ENCODE measurements around the gene AHDC1.
A peak's percentile ranks its signal among the peaks of the same experiment; 100 is the strongest.

Gene AHDC1

GRCh38 chr1:27531959-27532685 lies 71.8 kb downstream of the AHDC1 start:
- DNase-seq (ENCODE audit: low read depth): no peak

GRCh38 chr1:27530192-27530591 lies 73.8 kb downstream of the AHDC1 start:
- no peak for DNase-seq (ENCODE audit: low read depth)

- no peak for DNase-seq (ENCODE audit: low read depth)
Observed at GRCh38 chr1:27529704-27530018, 74.3 kb downstream of the AHDC1 start.

DNA sequence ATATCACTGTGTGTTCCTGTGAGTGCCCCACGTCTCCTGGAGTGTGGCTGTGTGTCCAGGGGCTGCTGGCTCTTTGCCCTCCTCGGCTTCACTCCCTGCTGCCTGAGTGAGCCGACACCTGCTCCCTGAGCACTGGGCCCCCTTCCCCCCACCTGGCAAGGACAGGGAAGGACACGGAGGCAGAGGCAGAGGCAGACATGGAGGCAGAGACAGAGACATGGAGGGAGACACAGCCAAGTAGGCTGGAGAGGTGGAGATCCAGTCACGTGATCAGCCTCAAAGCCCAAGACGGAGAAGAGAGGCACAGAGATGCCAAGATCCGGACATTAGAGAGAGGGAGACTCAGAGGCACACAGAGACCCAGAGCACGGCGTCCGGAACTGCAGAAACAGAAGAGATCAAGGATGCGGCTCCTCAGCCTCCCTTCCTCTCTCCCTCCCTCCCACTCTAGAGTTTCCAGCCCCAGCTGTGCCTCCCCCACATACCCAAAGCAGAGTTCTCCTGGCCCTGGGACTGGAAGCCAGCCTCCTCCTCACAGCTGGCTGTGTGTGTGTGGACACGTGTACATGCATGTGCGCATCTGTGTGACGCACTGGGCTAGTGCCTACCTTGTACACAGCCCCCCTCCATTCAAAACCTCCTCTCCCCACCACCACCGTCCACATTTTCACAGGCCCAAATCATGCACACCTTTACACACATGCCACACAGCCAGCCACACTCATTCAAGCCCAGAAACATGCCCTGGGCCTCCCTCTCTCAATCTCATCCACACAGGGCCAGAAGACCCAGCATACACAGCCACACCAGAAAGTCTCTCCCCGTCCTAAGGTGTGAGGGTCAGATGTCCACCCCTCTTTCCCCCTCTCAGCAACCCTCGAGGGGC lies 74.9 kb downstream of the AHDC1 start:
- DNase-seq (ENCODE audit: low read depth): no peak

GRCh38 chr1:27527890-27528817 lies 75.8 kb downstream of the AHDC1 start:
- DNase-seq (ENCODE audit: low read depth): no peak

DNA sequence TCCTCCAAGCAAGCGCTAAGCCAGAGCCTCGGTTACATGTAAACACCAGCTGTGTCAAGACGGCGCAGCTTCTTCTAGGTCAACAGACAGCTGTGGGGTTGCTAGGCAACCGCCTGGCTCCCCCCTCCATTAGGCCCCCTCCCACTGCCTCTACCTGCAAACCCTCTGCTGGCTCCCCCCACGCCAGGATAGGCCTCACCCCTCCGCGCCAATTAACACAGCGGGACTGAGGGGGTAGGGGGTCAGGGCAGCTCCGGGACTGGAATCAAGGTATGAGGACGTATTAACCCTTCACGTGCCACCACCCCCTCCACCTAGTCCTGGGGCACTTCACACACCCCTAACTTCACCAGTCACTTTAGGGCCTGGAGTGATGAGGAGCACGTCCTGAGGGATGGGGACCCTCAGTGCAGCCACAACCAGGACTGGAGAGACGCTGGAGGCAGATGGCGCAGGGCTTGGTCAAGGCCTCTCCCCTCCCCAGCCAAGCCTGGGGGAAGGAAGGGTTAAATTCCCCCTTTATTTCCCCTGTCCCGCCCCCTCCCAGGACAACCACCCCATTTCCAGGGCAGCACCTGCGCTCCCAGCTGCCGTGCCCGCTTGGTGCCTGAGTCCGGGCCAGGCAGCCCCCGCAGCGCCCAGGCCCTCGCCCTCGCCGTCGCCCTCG lies 76.6 kb downstream of the AHDC1 start:
- DNase-seq (ENCODE audit: low read depth): no peak

- no peak for DNase-seq (ENCODE audit: low read depth)
Observed at GRCh38 chr1:27526569-27527222, 77.2 kb downstream of the AHDC1 start.

DNA sequence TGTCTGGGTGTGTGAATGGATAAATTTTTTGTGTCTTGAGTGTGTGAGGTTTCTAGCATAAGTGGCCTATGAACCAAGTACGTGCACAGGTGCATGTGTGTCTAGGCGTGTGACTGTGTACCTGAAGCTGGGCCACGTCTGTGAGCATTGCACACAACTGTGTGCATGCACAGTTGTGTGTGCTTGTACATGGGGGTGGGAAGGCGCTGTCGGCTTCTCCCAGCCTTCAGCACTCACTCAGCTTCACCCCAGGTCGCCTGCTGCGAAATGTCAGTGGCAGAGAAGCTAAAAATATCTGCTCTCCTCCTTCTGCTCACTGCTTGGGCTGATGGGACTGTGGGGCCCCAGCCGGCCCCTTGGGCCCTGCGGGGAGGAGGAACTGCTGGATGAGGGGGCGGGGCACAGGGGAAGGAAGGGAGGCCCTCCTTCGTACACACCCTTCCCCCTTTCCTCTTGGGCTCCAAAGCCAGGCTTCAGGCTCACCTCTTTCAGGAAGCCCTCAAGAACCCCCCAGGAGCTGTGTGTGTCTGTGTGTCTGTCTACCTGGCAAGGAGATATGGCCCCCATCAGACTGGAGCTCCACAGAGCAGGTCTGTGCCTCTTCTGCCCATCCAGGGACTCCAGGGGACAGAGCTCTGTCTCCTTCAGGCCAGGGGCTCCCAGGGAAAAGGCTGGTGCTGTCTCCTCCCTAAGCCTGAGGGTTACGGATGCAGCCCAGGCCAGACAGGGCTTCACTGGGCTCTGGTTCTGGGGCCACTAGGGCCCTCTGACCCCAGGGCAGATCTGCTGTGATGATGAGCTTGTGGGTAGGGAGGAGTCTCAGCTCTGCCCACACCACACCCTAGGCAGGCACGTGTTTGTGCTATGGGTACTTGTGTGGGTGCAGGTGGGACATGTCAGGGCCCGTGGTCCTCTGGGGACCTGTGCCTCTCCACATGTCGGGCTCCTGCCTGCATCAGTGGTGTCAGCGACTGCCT lies 78.4 kb downstream of the AHDC1 start:
- DNase-seq (ENCODE audit: low read depth): peak; percentile 91

DNA sequence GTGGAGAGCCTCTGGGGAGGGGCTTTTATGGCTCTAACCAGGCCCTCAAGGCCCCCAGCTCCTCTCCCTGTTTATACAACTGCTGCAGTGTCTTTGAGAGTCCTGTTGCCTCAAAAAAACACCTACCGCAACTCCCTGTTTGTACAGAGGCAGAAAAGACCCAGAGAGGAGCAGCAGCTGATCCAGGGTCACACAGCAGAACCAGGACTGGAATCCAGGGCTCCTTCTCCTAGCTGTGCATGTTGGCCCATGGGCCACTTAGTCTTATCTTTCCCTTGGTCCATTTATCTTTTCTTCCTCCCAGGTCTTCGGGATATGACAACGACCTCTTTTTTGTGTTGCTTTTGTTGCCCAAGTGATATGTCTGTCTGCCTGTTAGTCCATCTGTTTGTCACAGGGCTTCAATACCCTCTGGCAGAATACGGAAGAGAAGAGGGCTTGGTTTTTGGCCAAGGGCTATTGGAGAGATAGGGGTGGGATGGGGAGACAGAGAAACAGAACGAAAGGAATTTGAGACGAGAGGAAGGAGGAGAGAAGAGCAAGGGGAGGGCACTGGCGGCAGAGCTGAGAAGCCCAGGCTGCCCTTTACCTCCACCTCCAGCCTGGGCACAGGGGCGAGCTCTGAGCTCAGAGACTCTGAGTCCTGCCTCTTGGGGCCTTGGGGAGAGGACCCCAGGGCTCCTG lies 80.5 kb downstream of the AHDC1 start:
- no peak for DNase-seq (ENCODE audit: low read depth)

DNA sequence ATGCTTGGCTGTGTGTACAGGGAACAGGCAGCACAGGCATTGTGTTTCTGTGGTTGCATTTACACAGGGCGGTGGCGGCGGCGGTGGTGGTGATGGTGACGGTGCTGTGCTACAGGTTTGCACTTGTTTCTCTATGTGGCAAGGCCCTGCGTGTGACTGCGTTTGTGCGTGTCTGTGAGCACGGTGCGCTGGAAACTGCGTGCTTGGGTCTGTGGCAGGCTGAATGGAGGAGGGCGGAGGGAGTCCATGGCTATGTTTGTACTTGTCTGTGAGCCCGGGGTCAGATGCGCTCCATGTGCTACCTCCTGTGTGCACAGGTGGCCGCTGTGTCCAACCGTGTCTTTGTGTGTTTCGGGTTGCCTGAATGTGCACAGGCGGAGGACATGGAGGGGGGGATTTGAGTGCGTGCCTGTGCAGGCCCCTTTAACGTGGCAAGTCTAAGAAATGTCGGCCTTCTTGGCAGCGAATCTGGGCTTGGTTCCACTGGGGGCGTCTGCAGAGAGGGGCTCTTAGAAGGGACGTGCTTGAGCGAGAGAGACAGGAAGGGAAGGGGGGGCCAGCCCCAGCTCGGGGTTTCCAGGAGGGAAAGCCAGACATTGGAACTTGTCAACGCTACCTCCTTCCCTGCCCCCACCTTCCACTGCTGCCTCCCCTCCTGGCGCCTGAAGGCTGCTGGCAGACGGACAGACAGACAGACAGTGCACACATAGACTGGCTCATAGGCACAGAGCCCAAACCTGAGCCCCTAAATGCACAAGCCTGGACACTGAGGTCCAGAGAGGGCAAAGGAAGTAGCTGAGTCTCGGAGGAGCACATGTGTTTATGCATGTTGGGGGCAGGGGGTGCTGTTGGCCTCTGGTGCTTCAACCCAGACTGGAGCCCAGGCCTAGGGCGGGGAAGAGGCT lies 81.3 kb downstream of the AHDC1 start:
- DNase-seq (ENCODE audit: low read depth): no peak

- DNase-seq (ENCODE audit: low read depth): no peak
Observed at GRCh38 chr1:27521861-27522431, 82.0 kb downstream of the AHDC1 start.

DNA sequence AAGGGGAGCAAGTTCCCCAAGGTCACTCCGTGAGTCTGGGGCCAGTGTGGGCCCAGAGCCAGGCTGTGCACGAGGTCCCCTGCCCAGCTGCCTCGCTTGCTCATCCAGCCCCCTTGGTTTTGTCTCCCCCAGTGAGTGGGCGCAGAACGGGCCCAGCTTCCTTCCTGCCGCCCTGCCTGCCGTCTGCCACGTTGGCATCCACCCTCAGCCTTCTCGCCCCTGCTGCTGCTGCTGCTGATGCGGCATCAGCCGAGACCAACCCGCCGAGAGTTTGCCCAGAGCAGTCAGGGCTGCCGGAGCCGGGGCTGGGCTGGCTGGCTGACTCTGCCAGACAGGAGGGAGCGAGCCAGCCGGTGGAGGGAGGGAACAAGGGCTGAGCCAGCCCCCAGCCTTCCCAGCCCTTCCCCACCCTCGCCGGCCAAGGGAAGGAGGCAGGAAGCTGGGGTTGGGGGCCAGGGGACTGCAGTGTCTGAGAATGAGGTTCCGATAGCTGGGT lies 82.6 kb downstream of the AHDC1 start:
- DNase-seq (ENCODE audit: low read depth): no peak

- no peak for DNase-seq (ENCODE audit: low read depth)
Observed at GRCh38 chr1:27520651-27521050, 83.3 kb downstream of the AHDC1 start.

- no peak for DNase-seq (ENCODE audit: low read depth)
Observed at GRCh38 chr1:27519331-27520258, 84.3 kb downstream of the AHDC1 start.

DNA sequence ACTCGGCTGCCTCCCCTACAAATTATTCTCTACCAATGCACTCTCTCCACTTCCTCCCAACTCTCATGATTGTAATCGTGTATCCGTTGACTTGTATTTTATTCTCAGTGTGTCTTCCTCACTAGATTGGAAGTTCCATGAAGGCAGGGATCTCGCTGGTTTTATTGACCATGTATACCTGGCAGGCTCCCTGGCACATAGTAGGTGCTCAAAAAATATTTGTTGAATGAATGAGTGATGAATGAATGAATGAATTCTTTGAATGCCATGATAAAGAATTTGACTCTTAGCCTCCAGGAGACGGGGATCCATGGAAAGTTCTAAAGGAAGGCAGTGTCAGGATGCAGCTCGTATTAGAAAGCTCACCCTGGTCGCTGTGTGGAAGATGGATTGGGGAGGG lies 85.1 kb downstream of the AHDC1 start:
- DNase-seq (ENCODE audit: low read depth): no peak

DNA sequence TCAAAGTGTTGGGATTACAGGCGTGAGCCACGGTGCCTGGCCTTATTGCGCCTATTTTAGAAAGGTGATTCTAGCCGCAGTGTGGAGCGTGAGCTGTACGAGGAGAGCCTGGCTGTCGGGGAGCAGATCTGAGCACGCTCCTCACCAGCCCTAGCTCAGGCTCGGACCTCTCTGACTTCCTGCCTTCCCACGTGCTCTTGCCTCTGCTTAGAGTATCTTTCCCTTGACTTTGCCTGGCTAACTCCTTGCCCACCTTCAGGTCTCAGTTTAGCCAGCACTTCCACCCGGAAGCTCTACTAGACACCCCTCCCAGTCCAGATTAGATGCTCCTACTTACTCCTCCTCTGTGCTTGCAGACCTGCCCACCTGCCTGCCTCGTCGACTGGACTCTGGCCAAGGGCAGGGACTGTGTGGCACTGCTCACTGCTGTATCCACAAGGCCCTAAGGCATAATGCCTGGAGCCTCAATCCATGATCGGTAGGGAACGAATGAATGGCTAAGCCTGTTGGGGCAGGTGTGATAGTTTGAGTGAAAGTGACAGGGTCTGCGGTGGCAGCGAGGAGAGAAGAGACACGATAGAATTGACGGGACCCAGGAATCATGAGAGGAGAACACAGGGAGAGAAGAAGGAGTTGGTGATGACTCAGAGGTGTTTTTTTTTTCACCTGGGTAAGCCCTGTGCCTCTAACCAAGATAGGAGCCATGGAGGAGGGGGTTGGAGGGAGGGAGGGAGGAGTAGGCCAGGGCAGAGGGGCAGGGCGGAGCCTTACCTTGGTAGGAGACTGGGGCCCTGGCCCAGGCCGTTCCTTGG lies 85.8 kb downstream of the AHDC1 start:
- no peak for DNase-seq (ENCODE audit: low read depth)
